ENCODE data around the gene CLCN5.

- no peak for TF ChIP-seq POLR2A (IDR thresholded peaks at IDR 0.05)
- TF ChIP-seq CTCF (IDR thresholded peaks at IDR 0.05) = no peak
These were observed 144.0 kb downstream of the CLCN5 start for GRCh38 chrX:50066318-50066937.
